Activated CD4-positive, CD25-positive, alpha-beta regulatory T cell (primary cell): ENCODE measurements around the gene PTPN7.
"Not testable (repeated sequence)": the region's sequence is repeated elsewhere in the genome, so short reads cannot be mapped to it uniquely, and the experiment has no call there.

Experiments used
- DNase-seq, 4 experiments: peaks; one replicate each; lab custom pipeline; 2025; lab: John Stamatoyannopoulos, UW

The PTPN7 gene

DNA sequence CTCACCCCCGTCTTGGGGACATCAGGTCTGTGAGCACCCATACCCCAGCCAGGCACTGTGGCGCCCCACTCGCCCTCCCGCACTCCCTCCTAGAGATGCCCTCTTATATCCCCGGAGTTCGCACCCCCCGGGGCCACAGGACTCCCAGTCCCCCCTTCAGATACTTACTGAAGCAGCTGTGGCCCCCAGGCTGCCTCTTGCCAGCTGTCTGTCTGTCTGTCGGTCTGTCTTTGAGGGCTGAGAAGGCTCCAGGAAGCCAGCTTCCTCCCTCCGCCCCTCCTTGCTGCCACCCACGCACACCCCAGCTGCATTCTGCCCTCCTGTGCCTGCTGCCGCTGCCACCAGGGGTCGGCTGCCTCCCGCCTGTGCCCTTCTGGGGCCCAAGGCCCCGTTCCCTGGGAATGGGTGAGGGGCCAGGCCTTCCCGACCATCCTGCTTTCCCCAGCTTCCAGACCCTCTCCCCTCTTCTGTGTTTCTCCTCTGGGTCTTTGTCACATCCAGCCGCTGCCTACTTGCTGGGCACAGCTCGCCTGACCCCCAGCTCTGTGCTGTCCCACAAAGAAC, at the start of gene PTPN7:
PTPN7 (minus strand) TSS at position 226 of the 564 bp plus-strand sequence. CDS start 1,200 bp downstream, outside the sequence.
- DNase-seq: peak; percentile 62 to 76 (median 69)

DNA sequence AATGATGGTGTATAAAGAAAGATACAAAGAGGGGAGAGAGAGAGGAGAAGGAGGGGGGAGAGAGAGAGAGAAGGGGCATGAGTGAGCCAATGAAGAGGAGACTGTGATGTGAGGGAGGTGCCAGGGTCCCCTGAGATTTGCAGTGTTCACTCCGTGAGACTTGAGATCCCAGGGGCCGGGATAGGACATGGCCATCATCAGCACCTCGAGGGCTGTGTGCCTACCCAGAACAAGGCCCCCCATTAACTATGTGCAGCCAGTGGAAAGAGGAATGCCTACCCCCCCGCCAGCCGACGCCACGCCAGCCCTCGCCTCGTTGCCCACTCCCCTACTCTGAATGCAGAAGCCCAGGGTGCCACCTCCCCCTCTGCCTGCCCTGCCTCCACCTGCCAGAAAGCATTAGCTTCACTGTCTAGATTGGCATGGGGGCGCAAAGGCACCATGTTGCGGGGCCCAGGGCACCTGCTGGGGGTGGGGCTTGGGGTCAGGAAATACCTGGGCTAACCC, 48.0 kb upstream of the PTPN7 start:
- DNase-seq: no peak

DNA sequence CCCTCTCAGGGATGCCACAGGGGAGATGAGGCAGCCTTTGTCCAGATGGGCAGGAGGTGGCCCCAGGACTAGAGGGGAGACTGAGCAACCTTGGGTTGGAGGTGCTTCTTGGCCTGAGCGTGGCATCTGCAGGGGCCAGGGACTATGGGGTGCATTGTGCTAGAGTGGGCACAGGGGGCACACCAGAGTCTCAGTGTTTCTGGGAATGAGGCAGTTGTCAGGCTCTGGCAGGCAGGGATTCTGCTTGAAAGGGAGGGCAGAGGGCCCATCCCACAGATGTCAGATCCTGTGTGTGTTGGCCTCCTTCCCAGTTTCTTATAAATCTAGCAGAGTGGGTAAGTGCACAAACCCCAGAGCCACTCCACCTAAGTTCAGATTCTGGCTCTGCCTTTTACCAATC, 46.9 kb upstream of the PTPN7 start:
- DNase-seq: no peak

DNA sequence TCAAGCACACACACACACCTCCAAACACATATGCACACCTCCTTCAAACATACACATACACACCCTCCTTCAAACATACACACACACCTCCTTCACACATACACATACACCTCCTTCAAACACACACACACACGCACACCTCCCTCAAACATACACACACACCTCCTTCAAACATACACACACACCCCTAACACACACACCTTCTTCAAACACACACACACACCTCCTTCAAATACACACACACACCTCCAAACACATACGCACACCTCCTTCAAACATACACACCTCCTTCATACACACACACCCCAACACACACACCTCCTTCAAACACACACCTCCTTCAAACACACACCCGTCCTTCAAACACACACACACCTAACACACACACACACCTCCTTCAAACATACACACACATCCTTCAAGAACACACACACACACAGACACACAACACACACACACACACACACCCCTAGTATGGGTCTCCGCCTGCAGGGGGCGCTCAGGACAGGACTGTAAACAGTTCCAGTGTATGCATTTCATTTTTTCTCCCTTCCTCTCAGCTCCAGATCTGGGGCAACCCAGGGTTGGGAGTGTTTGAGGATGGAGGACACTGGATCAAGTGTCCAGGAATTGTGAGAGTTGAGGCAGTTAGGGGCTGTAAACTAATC, 45.3 kb upstream of the PTPN7 start:
- DNase-seq: no peak

DNA sequence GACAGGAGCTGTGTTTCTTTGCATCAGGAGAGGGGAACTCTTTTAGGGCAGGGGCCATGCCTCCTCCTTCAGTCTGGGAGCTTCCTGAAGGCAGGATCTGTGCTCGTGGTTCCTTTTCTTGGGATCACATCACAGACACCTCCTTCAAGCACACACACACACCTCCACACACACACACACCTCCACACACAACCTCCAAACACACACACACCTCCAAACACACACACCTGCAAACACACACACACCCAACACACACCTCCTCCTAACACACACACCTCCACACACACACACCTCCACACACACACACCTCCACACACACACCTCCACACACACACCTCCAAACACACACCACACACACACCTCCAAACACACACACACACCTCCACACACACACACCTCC, 43.7 kb upstream of the PTPN7 start:
- DNase-seq: no peak

DNA sequence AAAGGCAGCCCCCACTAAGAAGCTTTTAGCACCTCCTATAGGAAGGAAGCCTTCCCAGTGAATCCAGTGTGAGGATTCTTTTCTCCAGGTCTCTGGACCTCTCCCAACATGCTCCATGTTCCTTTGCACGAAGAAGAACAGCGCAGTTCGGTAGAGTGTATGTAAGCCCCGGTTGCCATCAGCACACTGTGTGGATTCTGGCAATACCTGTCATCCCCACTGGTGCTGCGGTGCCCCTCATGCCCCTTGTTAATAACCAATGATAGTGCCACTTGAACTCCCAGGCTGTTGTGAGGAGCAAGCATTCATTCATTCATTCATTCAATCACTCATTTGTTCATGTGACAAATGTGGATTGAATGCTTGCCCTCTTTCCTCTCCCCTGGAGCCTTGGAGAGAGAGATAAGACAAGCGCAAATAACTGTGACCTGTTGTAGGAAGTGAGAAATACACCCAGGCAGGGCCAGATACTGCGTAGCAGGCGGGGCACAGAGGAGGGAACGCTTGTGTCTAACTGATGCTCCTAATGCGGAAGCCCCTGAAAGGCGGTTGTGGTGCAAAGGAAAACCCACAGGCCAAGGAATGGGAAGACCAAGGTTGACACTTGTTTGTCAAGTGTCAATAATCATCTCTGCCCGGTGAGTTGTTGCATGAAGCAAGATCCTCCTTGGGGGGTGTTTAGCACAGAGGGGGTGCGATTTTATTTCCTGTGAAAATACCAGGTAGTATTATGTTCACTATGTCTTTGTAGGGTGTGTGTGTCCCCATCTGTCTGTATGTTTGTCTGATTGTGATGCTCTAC, 43.0 kb upstream of the PTPN7 start:
- DNase-seq: no peak

DNA sequence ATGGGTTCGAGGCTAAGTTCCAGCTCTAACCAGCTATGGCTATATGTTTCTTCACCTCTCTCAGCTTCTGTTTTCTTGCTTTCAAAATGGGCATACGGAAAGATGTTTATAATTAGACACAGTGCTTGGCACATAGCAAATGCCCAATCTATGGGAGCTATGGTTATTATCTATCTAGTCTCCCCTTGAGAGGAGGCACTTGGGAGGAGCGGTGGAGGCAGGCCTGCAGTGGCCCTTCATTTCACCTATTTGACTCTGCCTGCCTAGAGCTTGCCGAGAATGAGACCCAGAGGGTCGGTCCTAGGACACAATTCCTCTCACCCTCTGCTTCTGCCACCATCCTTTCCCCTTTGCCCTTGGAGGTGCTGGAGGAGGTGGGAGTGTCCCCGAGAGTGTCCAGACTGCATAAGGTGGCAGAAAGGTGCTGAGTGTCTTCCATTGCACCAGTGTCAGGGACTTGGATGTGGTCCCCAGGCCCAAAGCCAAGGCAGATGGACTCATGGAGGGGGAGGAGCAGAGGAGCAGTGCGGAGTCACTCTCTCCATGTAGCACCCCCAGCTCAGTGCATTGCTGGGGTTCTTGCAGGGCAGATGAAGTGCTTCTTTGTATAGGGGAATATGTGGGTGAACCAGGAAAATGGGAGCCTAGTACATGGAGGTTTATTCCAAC, 42.2 kb upstream of the PTPN7 start:
- no peak for DNase-seq

DNA sequence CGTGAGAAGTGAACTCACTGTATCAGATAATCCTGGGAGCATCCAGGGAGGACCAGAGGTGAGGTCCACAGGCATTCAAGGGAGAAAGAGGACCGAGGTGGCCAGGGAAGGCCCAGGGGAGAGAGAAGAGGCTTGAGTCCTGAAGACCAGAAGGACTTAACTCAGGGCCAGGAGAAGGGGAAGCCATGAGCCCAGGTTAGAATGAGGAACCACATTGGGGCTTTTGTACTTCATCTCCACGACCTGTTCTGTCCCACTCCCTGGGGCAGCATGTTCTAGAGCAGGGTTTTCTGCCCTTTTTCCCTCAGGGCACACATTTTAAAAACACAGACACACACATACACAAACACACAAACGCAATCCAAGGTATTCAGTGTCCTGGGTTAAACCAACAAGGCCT, 41.6 kb upstream of the PTPN7 start:
- no peak for DNase-seq

DNA sequence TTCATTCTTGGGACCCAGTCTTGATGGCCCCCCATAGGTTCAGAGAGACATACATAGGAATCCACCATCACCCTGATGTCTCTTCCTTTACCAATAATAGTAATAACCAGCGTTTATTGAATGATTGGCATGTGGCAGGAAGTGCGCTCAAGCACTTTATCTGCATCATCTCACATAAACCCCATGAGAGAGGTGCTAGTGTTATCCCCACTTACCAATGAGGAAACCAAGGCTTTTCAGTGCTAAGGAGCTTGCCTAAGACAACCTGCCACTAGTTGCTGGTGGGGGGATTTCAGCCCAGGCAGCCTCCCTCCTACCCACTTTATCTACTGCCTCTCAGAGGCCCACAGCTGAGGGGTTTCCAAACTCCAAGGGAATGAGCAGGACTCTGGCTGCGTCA, 40.9 kb upstream of the PTPN7 start:
- DNase-seq: no peak

DNA sequence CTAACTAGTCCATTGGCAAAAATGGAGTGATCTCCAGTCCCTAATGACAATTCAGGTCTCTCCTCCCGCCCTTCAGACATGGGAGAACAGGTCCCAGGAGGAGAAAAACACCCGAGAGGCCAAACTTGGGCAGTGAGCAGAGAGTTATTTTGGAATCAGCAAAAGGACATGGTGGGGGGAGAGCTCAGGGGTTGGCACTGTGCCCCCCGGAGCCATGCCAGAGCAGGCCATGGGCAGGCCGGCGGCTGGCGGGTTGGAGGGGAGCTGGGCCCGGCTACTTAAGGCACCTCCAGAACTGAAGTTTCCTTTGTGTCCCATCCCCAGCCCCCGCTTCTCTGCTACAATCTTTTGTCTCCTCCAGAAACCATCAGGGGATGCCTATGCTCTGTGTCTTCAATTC, 40.3 kb upstream of the PTPN7 start:
- no peak for DNase-seq

DNA sequence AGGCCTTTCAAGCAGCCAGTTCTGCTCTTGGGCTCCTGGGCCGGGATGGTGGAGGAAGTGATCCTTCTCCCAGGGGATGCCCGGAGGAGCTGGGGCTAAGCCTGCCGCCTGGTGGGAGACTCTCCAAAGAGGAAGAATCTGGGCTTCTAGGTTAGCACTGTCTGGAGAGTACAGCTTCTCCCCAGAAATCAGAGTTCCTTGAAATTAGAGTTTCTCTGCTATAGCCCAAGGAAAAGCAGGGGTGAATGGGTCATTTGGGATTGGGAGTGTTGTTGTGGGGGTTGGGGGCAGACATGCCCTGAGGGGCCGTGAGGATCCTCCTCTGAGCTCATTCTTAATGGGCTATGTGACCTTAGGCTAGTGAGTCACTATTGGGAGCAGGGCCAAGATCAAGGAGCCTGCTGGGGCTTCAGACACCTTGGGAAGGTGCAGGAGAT, 39.7 kb upstream of the PTPN7 start:
- no peak for DNase-seq

DNA sequence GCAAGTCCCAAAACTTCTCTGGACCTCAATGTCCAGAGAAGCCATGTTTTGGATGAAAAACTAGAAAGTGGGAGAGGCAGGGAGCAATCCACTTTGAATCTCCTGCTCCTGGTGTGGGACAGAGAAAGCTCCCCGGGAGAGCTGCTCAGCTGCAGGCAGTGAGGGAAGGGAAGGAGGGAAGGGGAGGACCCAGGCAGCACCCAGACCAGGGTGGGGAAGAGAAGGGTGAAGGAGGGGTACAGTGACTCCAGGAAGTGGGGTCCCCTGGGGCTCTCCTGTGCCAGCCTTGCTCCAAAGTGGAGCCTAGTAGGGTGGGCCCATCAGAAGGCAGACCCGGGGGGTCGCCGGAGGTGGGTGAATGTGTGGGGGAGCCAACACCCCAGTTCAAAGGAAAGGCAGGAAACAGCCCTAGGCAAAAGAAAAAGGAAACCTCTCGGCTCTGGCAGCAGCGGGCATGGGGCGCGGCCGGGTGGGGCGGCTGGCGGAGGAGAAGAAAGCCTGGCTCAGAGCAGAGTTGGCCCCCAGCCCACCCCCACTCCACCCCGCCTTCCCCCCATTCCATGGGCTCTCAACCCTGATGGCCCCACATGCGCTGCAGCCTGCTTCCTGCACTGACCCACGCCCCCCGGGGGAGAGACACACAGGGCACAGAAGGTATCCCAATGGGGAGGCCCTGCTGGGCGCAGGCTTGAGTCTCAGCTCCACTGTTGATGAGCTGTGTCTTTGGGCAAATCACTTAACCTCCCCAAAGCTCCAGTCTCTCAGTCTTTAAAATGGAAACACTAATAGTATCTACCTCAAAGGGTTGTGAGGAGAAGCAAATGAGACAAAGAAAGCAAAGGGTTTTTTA, 38.9 kb upstream of the PTPN7 start:
- DNase-seq: no peak

DNA sequence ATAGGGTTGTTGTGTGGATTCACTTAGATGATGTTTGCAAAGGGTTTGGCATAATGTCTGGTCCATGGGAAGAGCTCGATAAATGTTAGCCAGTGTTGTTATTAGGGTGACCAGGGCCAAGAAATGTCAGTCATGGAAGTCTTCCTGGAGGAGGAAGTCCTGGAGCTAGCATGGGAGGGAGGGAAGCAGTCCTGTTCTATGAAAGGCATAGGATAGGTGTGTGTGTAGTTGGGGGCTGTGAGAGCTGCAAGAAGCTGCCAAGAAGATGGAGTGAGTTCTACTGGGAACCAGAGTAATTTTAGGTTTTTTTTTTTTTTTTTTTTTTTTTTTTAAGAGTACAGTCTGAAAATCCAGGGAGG, 37.9 kb upstream of the PTPN7 start:
- no peak for DNase-seq

DNA sequence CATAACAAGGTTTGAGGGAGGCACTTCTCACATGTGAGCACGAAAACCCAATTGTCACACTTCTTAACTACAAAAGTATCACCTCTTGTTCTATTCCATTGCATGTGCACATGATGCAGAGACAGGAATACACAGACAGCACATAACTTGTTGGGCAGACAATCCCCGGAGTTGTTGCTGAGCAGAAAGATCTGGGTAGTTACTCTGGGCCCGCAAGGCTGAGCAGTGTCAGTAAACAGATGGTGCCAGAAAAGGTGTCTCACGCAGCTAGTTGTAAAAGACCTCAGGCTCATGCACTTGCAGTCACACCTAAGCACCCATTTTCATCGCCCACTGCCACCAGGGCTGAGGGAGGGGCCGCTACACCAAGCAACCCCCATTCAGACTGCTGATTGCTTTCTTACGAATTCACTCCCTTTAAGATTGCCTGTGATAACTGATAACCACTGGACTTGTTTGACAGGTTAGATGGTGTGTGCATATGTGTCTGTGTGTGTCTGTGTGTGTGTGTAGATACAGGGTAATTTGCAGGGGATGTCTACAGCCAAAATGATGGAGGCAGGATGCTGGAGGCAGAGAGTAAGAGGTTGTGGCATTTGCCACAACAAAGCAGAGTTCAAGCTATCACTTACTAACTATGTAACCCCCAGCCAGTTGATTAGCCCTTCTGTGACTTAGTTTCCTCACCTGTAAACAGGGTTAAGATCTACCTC, 37.4 kb upstream of the PTPN7 start:
- no peak for DNase-seq

DNA sequence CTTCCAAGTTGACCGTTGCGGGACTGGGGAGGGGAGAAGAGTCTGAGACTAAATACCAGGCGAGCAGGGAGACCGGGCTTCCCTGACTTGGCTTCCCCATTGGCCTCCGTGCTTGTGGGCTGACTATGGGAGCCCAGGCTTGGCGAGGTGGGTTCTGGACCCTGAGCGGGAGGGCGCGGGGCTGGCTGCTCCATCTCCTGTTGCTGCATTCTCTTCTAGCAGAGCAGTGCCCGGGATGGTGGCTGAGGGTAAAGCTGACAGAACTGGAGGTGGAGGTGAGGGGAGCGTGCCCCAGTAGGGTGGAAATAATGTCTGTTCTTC, 33.9 kb upstream of the PTPN7 start:
- DNase-seq: no peak

DNA sequence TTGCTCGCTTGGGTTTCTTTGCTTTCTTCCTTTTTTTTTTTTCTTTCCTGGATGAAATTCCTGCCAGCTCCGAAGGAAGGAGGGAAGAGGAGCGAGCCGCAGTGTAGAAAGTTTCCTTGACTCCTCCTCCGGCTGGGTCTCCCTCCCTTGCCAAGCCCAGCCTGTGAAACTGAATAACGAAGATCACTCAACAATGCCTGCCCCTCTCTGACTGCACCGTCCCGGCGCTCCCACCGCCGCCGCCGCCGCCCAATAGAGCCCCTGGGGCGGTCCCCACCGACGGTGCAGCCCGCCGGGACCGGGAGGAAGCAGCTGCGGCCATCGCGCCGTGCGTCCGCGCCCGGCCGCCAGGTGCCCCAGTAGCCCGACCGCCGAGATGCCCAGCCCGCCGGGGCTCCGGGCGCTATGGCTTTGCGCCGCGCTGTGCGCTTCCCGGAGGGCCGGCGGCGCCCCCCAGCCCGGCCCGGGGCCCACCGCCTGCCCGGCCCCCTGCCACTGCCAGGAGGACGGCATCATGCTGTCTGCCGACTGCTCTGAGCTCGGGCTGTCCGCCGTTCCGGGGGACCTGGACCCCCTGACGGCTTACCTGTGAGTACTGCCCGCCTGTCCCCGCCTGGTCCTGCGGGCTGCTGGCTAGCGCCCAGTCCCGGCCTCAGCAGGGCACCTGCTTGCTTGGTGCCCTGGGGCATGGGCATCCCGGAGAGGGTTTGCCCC, 33.4 kb upstream of the PTPN7 start, which contains the start of gene LGR6:
LGR6 (plus strand) TSS at position 186 of the 714 bp plus-strand sequence; CDS start at position 377, 191 bp downstream.
- DNase-seq: no peak

DNA sequence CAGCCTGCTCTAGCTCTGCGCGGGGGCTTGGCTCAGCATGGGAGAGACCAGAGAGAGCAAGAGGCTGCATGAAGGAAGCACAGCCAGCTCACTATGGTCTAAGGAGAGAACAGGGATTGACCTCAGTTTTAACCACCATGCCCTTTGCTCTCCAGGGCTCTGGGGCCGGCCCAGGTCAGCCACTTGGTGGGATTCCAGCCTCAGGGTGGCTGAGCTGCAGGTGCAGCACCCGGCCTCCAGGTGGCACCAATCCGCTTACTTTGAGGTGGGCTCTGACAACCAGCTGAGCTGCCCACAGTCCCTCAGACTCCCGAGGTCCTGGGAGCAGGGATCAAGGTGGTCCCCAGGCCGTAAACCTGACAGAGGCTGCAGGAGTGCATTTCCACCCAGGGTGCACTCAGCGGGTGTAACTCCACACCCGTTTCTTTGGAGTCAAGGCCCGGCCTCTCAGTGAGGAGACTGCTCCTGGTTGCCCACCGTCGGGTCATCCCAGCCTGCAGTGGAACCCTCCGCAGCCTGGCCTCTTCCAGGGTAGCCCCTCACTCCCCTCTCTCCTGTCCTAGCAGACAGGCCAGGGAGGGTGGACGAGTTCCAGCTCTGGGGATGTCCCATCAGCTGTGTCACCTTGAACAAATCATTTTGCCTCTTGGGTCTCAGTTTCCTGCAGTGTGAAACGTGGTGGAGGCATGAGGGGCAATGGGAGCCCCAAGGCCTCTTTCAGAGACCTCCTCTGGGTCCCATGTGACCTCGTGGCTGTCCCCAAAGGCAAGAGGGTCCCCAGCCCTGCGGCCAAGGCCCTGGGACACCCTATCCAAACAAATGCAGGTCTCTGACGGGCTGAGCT, 32.6 kb upstream of the PTPN7 start:
- peak in 3 of 4 experiments; percentile 21 to 42 (median 22) for DNase-seq

DNA sequence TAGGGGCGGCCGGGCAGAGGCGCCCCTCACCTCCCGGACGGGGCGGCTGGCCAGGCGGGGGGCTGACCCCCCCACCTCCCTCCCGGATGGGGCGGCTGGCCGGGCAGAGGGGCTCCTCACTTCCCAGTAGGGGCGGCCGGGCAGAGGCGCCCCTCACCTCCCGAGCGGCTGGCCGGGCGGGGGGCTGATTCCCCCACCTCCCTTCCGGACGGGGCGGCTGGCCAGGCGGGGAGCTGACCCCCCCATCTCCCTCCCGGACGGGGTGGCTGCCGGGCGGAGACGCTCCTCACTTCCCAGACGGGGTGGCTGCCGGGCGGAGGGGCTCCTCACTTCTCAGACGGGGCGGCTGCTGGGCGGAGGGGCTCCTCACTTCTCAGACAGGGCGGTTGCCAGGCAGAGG, 31.0 kb upstream of the PTPN7 start:
- DNase-seq: not testable (repeated sequence)
